SU-DHL-6 (cell line): ENCODE results near the gene OR5D18.

Source experiments
- H2AFZ ChIP-seq: fragments of 200-600 bp; sonication (generic); 2 replicates; pipeline ENCODE4 v1.6.1; 2014; ENCODE audit warnings: low read depth, mild to moderate bottlenecking, moderate library complexity, mixed read lengths, antibody characterized with exemption, low read length; ENCODE audit not compliant: severe bottlenecking
- H3F3A ChIP-seq: fragments of 200-600 bp; shearing (Covaris generic); 2 replicates; pipeline ENCODE4 v1.6.0; 2016; ENCODE audit warnings: antibody characterized with exemption, mild to moderate bottlenecking; ENCODE audit not compliant: insufficient read depth
- H3K27ac ChIP-seq: fragments of 200-600 bp; sonication (generic); 2 replicates; pipeline ENCODE4 v1.5.1; 2016; ENCODE audit warnings: low read depth, mild to moderate bottlenecking, low read length, moderate library complexity, mixed read lengths
- H3K27me3 ChIP-seq: fragments of 200-600 bp; sonication (generic), shearing (Covaris generic); 2 replicates; pipeline ENCODE4 v1.6.0; 2014; ENCODE audit warnings: mild to moderate bottlenecking, low read length
- H3K36me3 ChIP-seq: fragments of 200-600 bp; sonication (generic); 2 replicates; pipeline ENCODE4 v1.6.1; 2014; ENCODE audit warnings: mild to moderate bottlenecking, low read length, mixed read lengths
- H3K4me2 ChIP-seq: fragments of 300-600, 200-600 bp; shearing (Covaris generic), sonication (generic); 2 replicates; pipeline ENCODE4 v1.6.0; 2014; ENCODE audit warnings: low read length, low read depth, mild to moderate bottlenecking; ENCODE audit not compliant: poor library complexity, severe bottlenecking
- H3K4me3 ChIP-seq: fragments of 200-600 bp; sonication (generic); 2 replicates; pipeline ENCODE4 v1.5.1; 2014; ENCODE audit warnings: antibody characterized with exemption, low read length, mild to moderate bottlenecking, mixed read lengths; ENCODE audit not compliant: insufficient read depth, poor library complexity, severe bottlenecking
- H3K79me2 ChIP-seq: fragments of 200-600 bp; sonication (generic); 2 replicates; pipeline ENCODE4 v1.6.1; 2014; ENCODE audit warnings: mild to moderate bottlenecking, low read length, moderate library complexity; ENCODE audit not compliant: insufficient read depth
- H3K9ac ChIP-seq: fragments of 200-600 bp; sonication (generic); 2 replicates; pipeline ENCODE4 v1.7.0; 2014; ENCODE audit warnings: mild to moderate bottlenecking, low read length
- H3K9me2 ChIP-seq: fragments of 200-600 bp; sonication (generic); replicated peaks from 2 replicates; pipeline ENCODE4 v1.6.1; 2014; ENCODE audit warnings: low read length; ENCODE audit not compliant: insufficient read depth
- H3K9me3 ChIP-seq: fragments of 200-600 bp; sonication (generic); 2 replicates; pipeline ENCODE4 v1.6.1; 2014; ENCODE audit warnings: low read length, mixed read lengths; ENCODE audit not compliant: insufficient read depth
- H4K20me1 ChIP-seq: fragments of 200-600 bp; sonication (generic); 2 replicates; pipeline ENCODE4 v1.6.1; 2014; ENCODE audit warnings: low read depth, mild to moderate bottlenecking, antibody characterized with exemption, low read length, moderate library complexity, mixed read lengths
- CTCF ChIP-seq: fragments of 200-600 bp; sonication (generic); IDR thresholded peaks from one replicate; pipeline ENCODE4 v1.5.1; 2017; ENCODE audit warnings: antibody characterized with exemption, mild to moderate bottlenecking, low read length, moderate library complexity; ENCODE audit not compliant: insufficient read depth, poor library complexity, severe bottlenecking
- EZH2phosphoT487 ChIP-seq: fragments of 200-600 bp; sonication (generic), shearing (Covaris generic); conservative IDR thresholded peaks from 2 replicates; pipeline ENCODE4 v1.6.1; 2018; ENCODE audit warnings: mild to moderate bottlenecking, antibody characterized with exemption, low read length, moderate library complexity, mixed read lengths

Gene OR5D18

GRCh38 chr11:55819330-55819729 lies at the start of gene OR5D18:
Gene OR5D18 (plus strand): TSS chr11:55819630. CDS start chr11:55819630, 0 bp downstream.
- H3K9ac ChIP-seq, result no peak within 1 kb of the TSS
- H4K20me1 ChIP-seq, result no peaks in the 10 kb centered on the region
- H3F3A ChIP-seq, result no peaks in the 10 kb centered on the region
- H3K79me2 ChIP-seq, result no peaks in the 10 kb centered on the region
- no peaks in the 10 kb centered on the region for H3K36me3 ChIP-seq
- H3K4me2 ChIP-seq, result no peak within 1 kb of the TSS
- H2AFZ ChIP-seq, result no peak within 1 kb of the TSS
- H3K9me3 ChIP-seq, result no peaks in the 10 kb centered on the region
- no peak within 1 kb of the TSS for H3K27ac ChIP-seq
- no peaks in the 10 kb centered on the region for H3K27me3 ChIP-seq
- H3K9me2 ChIP-seq, result no peaks in the 10 kb centered on the region
- TF ChIP-seq EZH2phosphoT487 (no peak), CTCF (no peak)
- H3K4me3 ChIP-seq, result no peak within 1 kb of the TSS

- H3K79me2 ChIP-seq, result no peaks in the 10 kb centered on the region
- no peak within 1 kb of the TSS for H3K27ac ChIP-seq
- no peaks in the 10 kb centered on the region for H3K27me3 ChIP-seq
- H3K9me2 ChIP-seq, result no peaks in the 10 kb centered on the region
- H4K20me1 ChIP-seq, result no peaks in the 10 kb centered on the region
- no peaks in the 10 kb centered on the region for H3F3A ChIP-seq
- H2AFZ ChIP-seq, result no peak within 1 kb of the TSS
- H3K4me3 ChIP-seq, result no peak within 1 kb of the TSS
- H3K9ac ChIP-seq, result no peak within 1 kb of the TSS
- H3K36me3 ChIP-seq, result no peaks in the 10 kb centered on the region
- H3K9me3 ChIP-seq, result no peaks in the 10 kb centered on the region; the same call in 1 of the 2 replicates
- no peak within 1 kb of the TSS for H3K4me2 ChIP-seq
- no peak for TF ChIP-seq CTCF
- no peak for TF ChIP-seq EZH2phosphoT487
These were observed 46.3 kb upstream of the OR5D18 start, which contains the start of gene OR5D13 for GRCh38 chr11:55773138-55773537. Gene OR5D13 (plus strand): TSS chr11:55773438. CDS start chr11:55773438, 0 bp downstream.

- H3K9me3 ChIP-seq, result no peaks in the 10 kb centered on the region
- H2AFZ ChIP-seq, result no peak overlapping the region
- no peak overlapping the region for H3K4me2 ChIP-seq
- no peaks in the 10 kb centered on the region for H4K20me1 ChIP-seq
- no peaks in the 10 kb centered on the region for H3K9me2 ChIP-seq
- H3K9ac ChIP-seq, result no peak overlapping the region
- H3K27ac ChIP-seq, result no peak overlapping the region
- TF ChIP-seq EZH2phosphoT487 (no peak), CTCF (no peak)
- H3K4me3 ChIP-seq, result no peak overlapping the region
- no peaks in the 10 kb centered on the region for H3K36me3 ChIP-seq
- H3K27me3 ChIP-seq, result no peaks in the 10 kb centered on the region
- no peaks in the 10 kb centered on the region for H3F3A ChIP-seq
- no peaks in the 10 kb centered on the region for H3K79me2 ChIP-seq
These were observed 27.8 kb upstream of the OR5D18 start for GRCh38 chr11:55791606-55792005.
